Stimulated activated effector memory CD8-positive, alpha-beta T cell treated with anti-CD3 and anti-CD28 coated beads, Interleukin-12 subunit alpha, Interleukin-12 subunit beta, amount 100 ng/mL, for 72 hours (primary cell): ENCODE results near the gene OR51G1.
"Not testable (repeated sequence)": the region's sequence is repeated elsewhere in the genome, so short reads cannot be mapped to it uniquely, and the experiment has no call there.

Experiments
- ATAC-seq: fragments of 150-1000 bp; cut with Tn5 transposase; 2 replicates; pipeline ENCODE4 v1.10.0; 2021
- DNase-seq, 2 donors: peaks; one replicate each; pipeline ENCODE4 v3.0.0; 2021 to 2022; ENCODE audit warnings: low spot score in 2 of 2
- H3K27ac Mint-ChIP-seq: one replicate; pipeline ENCODE4 v1.8.0; 2022; ENCODE audit warnings: mild to moderate bottlenecking, mixed read lengths
- H3K36me3 Mint-ChIP-seq: one replicate; pipeline ENCODE4 v1.8.0; 2022; ENCODE audit warnings: mild to moderate bottlenecking, mixed read lengths
- H3K4me1 Mint-ChIP-seq: one replicate; pipeline ENCODE4 v1.8.0; 2022; ENCODE audit warnings: mixed read lengths
- H3K4me3 Mint-ChIP-seq: one replicate; pipeline ENCODE4 v1.8.0; 2022; ENCODE audit warnings: mild to moderate bottlenecking, mixed read lengths
- H3K9me3 Mint-ChIP-seq: one replicate; pipeline ENCODE4 v1.8.0; 2022; ENCODE audit warnings: mixed read lengths

The OR51G1 gene, protein sequence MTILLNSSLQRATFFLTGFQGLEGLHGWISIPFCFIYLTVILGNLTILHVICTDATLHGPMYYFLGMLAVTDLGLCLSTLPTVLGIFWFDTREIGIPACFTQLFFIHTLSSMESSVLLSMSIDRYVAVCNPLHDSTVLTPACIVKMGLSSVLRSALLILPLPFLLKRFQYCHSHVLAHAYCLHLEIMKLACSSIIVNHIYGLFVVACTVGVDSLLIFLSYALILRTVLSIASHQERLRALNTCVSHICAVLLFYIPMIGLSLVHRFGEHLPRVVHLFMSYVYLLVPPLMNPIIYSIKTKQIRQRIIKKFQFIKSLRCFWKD

DNA sequence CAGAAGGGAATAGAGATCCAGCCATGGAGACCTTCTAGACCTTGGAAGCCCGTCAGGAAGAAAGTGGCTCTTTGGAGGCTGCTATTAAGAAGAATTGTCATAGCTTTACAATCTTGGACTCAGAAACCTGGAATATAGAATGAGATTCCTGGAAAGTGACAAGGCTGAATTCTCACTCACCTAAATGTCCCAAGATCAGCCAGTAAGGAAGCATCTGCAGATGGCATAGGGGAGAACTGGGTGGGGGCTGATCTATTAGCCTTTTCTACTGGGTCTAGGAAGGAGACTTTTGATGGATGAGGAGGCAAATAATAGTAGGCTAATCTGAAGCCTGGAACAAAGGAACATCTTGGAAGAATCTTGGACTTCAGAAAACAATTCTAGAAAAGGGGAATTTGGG, at the start of gene OR51G1:
TSS of gene OR51G1 (minus strand) at position 101 of the 400 bp plus-strand sequence. CDS start at position 101, 0 bp downstream.
- Mint-ChIP-seq H3K27ac (no peak within 1 kb of the TSS), H3K4me1 (no peaks in the 10 kb centered on the region), H3K36me3 (no peaks in the 10 kb centered on the region), H3K9me3 (peaks cover 6% of the 10 kb centered on the region), H3K4me3 (no peak within 1 kb of the TSS)
- ATAC-seq, result no peak
- no peak for DNase-seq

DNA sequence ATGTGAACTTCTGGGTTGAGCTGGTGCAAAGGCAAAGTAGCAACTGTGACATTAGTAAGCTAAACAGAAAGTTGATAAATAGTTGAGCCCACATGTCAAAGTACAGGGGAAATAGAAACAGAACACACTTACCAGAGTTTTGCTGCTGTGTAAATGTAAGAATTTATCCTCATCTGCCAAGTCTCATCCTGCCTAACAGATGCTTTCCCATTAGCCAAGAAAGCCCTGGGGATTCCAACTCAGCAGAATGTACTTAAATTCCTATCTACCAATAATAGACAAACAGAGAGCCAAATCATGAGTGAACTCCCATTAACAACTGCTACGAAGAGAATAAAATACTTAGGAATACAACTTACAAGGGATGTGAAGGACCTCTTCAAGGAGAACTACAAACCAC, 38.7 kb upstream of the OR51G1 start:
- DNase-seq (no peak), ATAC-seq (no peak)
- Mint-ChIP-seq H3K4me1 (no peaks in the 10 kb centered on the region), H3K4me3 (no peak overlapping the region), H3K36me3 (no peaks in the 10 kb centered on the region), H3K9me3 (peaks cover 8% of the 10 kb centered on the region), H3K27ac (no peak overlapping the region)

DNA sequence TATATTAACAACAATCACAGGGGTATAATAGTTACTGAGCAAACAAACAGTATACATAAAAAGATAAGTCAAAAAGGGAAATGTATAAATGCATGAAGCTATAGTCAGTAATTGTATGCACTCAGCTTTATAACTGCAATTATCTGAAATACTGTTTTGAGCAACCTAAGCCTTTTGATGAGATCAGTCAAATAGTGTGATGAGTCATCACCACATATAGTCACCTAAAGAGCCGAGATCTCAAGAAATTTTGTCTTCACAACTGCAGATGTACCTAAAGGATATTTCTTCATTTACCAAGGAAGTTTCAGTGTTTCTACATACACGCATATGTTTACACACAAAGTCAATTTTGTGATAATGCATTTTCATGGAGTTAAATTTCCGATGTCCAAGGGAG, 36.7 kb upstream of the OR51G1 start:
- Mint-ChIP-seq H3K36me3 (no peaks in the 10 kb centered on the region), H3K4me3 (no peak overlapping the region), H3K9me3 (peaks cover 6% of the 10 kb centered on the region), H3K27ac (no peak overlapping the region), H3K4me1 (no peaks in the 10 kb centered on the region)
- DNase-seq (no peak), ATAC-seq (peak; percentile 49)

DNA sequence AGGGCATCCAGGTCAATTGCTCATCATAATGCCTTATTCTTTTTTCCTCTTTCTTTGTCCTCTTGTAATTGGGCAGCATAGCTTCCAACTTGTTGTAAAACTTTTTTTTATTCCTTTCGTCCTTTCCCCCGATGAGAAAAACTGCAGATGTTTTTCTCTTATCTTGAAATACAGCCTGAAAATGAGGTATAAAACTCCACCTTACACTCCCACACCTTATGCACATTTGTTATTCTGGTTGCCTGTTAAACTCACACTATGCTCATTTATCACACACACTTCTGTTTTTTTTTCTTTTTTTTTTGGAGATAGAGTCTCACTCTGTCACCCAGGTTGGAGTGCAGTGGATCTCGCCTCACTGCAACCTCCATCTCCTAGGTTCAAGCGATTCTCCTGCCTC, 33.3 kb upstream of the OR51G1 start:
- ATAC-seq (no peak), DNase-seq (no peak)
- H3K4me3 Mint-ChIP-seq, result no peak overlapping the region
- H3K4me1 Mint-ChIP-seq, result no peaks in the 10 kb centered on the region
- H3K36me3 Mint-ChIP-seq, result no peaks in the 10 kb centered on the region
- no peak overlapping the region for H3K27ac Mint-ChIP-seq
- H3K9me3 Mint-ChIP-seq, result peaks cover 6% of the 10 kb centered on the region

DNA sequence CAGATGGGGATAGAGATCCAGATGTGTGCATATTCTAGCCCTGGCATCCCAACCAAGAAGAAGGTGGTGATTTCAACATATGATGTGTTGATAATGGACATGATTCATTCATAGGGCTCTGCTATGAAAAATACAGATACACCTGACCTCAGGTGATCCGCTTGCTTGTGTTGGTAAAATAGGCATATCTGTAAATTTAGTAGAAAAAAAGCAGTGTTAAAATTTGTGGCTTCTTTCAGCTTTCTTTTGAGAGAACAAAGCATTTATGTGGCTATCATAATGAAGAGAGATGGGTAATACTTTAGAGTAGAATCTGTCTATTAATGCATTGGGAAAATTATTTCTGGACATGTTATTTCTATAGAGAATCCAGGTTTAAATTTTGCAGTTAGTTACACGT, 31.5 kb upstream of the OR51G1 start, which contains the start of gene OR51A2:
TSS of gene OR51A2 (minus strand) at position 101 of the 400 bp plus-strand sequence. CDS start at position 101, 0 bp downstream.
- not testable (repeated sequence) for H3K4me1 Mint-ChIP-seq, H3K36me3 Mint-ChIP-seq, ATAC-seq, H3K9me3 Mint-ChIP-seq, H3K4me3 Mint-ChIP-seq, H3K27ac Mint-ChIP-seq, DNase-seq

DNA sequence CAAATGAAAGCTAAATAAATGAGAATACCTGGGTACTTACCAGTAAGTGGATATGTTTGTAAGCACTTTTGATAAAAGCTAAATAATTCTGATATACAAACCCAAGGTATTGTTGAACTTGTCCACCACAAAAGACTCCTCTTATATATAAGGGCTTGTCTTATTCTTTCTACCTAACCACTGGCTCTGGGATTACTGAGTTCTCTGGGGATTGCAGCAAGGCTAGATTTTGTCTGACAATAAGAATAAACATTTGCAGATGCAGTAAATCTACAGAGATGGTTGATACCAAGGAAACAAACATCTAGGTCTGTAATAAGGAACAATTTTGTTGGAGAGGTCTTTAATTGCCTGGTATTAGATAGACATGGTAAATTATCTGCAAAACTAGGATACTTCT, 23.4 kb upstream of the OR51G1 start, which contains the start of gene OR51A4:
TSS of gene OR51A4 (minus strand) at position 101 of the 400 bp plus-strand sequence. CDS start 505 bp downstream, outside the sequence.
- H3K9me3 Mint-ChIP-seq, result no peaks in the 10 kb centered on the region
- H3K36me3 Mint-ChIP-seq, result no peaks in the 10 kb centered on the region
- H3K4me3 Mint-ChIP-seq, result no peak within 1 kb of the TSS
- ATAC-seq (no peak), DNase-seq (no peak)
- H3K27ac Mint-ChIP-seq, result no peak within 1 kb of the TSS
- no peaks in the 10 kb centered on the region for H3K4me1 Mint-ChIP-seq

DNA sequence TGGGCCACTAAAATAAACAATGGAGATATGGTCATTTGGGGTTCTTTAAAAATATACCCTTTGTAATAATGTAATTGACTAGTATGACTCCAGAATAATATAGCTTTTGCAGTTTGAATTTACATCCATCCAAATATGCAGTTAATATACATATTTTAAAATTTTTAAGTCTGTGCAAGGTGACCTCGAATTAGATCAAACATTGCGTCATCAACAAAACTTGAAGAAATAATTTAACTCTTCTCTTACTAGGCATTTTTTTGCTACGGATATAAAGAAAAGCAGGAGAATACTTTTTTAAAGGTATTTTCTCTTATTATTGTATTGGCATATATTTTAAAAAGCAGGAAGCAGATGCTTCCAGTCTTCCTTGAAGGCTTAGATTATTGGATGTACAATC, 12.6 kb upstream of the OR51G1 start:
- Mint-ChIP-seq H3K36me3 (no peaks in the 10 kb centered on the region), H3K4me3 (no peak overlapping the region), H3K4me1 (no peaks in the 10 kb centered on the region), H3K9me3 (peaks cover 5% of the 10 kb centered on the region), H3K27ac (no peak overlapping the region)
- no peak for ATAC-seq
- DNase-seq, result no peak

DNA sequence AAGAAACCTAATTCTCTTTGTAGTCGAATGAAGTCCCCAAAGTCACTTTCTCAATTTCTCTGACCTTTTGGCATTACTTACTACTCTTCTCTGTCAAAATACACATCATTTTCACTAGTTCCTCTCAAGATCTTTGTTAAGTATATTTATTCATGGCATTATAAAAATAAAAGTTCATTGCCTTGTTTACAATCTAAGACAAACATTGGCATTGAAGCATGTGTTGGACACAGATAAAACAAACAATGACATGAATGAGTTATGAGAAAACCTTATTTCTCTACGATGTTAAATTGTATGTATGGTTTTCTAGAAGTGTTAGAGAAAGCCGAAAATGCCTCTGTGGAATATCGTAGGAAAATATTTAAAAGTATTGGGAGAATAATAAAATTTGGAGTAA, 8.6 kb upstream of the OR51G1 start:
- no peaks in the 10 kb centered on the region for H3K4me1 Mint-ChIP-seq
- H3K9me3 Mint-ChIP-seq, result peaks cover 6% of the 10 kb centered on the region
- ATAC-seq, result no peak
- no peak overlapping the region for H3K27ac Mint-ChIP-seq
- no peak for DNase-seq
- H3K4me3 Mint-ChIP-seq, result no peak overlapping the region
- no peaks in the 10 kb centered on the region for H3K36me3 Mint-ChIP-seq

DNA sequence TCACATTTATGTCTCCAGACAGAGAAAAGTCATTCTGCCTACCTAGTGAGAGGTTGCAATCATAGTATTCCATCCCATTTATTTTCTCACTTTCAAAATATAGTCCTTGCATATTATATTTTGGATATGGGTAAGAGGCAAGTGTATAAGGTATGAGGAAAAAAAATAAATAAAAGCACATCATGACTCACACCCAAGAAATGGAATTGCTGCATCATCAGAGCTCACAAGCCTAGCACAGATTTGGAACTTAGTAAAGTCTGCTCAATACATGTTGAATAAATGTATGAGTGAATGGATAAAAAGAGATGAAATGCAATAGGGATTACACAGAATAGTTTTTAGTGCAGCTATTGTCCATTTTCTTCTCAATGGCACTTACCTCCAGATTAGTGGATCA, 2.5 kb upstream of the OR51G1 start:
- H3K9me3 Mint-ChIP-seq, result peaks cover 8% of the 10 kb centered on the region
- H3K4me1 Mint-ChIP-seq, result no peaks in the 10 kb centered on the region
- no peak overlapping the region for H3K27ac Mint-ChIP-seq
- no peak overlapping the region for H3K4me3 Mint-ChIP-seq
- no peak for ATAC-seq
- DNase-seq, result no peak
- H3K36me3 Mint-ChIP-seq, result no peaks in the 10 kb centered on the region

DNA sequence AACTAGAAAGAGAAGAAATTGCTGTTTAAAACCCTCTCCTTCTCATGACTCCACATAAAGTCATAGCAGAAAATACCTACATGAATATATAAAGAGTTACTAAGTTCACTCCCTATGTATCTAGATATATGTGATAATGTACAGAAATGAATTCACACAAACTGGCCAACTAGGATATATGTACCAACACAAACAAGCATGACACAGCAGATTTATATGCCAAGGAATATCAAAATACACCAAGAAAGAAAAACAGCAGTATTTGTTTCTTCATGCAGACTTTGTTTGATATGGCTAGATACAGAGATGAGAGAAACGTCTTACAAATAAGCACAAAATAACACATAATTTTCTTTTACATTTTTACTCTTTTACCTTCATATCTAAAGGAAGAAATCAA, 1.8 kb downstream of the OR51G1 start:
- Mint-ChIP-seq H3K4me1 (no peaks in the 10 kb centered on the region), H3K36me3 (no peaks in the 10 kb centered on the region), H3K9me3 (peaks cover 6% of the 10 kb centered on the region), H3K4me3 (no peak overlapping the region), H3K27ac (no peak overlapping the region)
- DNase-seq (no peak), ATAC-seq (no peak)

DNA sequence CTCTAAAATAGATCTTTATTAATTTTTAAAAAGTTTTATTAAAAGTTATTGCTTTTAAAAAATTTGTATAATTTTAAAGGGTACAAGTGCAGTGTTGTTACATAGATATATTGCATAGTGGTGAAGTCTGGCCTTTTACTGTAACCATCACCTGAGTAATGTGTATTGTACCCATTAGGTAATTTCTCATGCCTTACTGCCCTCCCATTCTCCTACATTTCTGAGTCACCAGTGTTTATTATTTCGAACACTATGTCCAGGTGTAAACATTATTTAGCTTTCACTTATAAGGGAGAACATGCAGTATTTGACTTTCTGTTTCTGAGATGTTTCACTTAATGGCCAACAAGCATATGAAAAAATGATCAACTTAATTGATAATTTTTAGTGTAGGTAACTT, 2.3 kb downstream of the OR51G1 start:
- Mint-ChIP-seq H3K36me3 (no peaks in the 10 kb centered on the region), H3K9me3 (peaks cover 6% of the 10 kb centered on the region), H3K27ac (no peak overlapping the region), H3K4me1 (no peaks in the 10 kb centered on the region), H3K4me3 (no peak overlapping the region)
- DNase-seq (no peak), ATAC-seq (no peak)

DNA sequence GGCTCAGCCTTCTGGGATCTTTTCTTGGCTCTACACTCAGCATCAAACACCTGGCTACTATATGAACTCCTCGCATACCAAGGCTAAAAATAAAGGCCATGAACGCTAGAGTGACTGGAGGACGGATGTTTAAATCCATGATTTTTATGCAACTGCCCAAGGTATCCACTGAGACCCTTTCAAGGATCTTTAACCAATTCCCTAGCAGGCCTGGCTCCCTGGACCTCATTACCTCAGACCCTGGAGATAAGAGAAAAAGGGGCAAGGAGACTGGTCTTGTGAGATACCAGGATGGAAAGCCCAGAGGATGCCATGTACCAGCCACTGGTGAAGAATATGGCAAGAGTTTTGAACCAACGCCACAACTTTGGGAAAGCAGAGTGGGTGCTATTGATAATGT, 4.9 kb downstream of the OR51G1 start, which contains the start of gene OR51G2:
TSS of gene OR51G2 (minus strand) at position 101 of the 400 bp plus-strand sequence. CDS start 3,687 bp downstream, outside the sequence.
- no peak for ATAC-seq
- DNase-seq, result no peak
- peaks cover 13% of the 10 kb centered on the region for H3K9me3 Mint-ChIP-seq

DNA sequence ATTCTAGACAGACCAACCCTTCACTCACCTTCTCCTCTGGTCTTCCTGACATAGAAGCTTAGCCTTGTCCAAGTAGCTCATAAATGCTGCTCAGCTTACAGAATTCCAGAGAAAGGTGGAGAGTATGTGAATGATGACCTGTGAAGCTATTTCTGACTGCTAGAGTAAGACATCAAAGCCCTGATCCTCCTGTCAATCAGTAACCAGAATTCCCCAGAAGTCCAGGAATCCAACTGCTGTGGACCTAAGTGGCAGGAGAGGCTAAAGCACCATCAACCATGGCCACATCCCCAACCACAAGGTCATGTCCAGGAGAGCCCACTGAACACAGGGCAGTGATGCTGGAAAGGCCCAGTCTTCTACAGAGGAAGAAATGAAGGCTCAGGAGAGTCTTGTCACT, 7.6 kb downstream of the OR51G1 start:
- Mint-ChIP-seq H3K27ac (no peak overlapping the region), H3K4me3 (no peak overlapping the region), H3K36me3 (no peaks in the 10 kb centered on the region), H3K4me1 (no peaks in the 10 kb centered on the region), H3K9me3 (peaks cover 7% of the 10 kb centered on the region)
- ATAC-seq (no peak), DNase-seq (no peak)

More for the DNA sequence above, 4.9 kb downstream of the OR51G1 start, which contains the start of gene OR51G2:
- no peaks in the 10 kb centered on the region for H3K4me1 Mint-ChIP-seq
- H3K4me3 Mint-ChIP-seq, result no peak within 1 kb of the TSS
- H3K36me3 Mint-ChIP-seq, result no peaks in the 10 kb centered on the region
- no peak within 1 kb of the TSS for H3K27ac Mint-ChIP-seq

DNA sequence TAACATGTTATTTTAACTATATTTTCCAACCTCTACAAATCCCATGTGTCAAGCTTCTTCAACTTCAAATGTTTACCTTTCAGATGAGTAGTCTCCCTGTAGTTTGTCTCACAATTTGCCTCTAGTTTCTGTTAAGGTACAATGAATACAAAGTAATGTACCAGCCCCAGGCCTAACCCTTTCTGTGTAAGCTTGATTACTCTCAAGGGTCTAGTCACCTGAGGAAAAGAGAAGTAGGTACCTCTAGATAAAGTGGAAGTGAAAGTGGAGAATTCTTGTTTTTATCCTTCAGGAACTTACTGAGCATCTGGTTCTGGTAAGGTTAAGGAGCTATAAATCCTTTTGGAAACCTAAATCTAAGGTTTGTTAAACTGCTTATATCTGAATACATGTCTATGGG, 20.7 kb downstream of the OR51G1 start, which contains the start of gene OR51A7:
TSS of gene OR51A7 (plus strand) at position 300 of the 400 bp plus-strand sequence. CDS start 3,587 bp downstream, outside the sequence.
- Mint-ChIP-seq H3K9me3 (no peaks in the 10 kb centered on the region), H3K27ac (no peak within 1 kb of the TSS), H3K4me1 (no peaks in the 10 kb centered on the region), H3K36me3 (no peaks in the 10 kb centered on the region), H3K4me3 (no peak within 1 kb of the TSS)
- DNase-seq (no peak), ATAC-seq (no peak)

DNA sequence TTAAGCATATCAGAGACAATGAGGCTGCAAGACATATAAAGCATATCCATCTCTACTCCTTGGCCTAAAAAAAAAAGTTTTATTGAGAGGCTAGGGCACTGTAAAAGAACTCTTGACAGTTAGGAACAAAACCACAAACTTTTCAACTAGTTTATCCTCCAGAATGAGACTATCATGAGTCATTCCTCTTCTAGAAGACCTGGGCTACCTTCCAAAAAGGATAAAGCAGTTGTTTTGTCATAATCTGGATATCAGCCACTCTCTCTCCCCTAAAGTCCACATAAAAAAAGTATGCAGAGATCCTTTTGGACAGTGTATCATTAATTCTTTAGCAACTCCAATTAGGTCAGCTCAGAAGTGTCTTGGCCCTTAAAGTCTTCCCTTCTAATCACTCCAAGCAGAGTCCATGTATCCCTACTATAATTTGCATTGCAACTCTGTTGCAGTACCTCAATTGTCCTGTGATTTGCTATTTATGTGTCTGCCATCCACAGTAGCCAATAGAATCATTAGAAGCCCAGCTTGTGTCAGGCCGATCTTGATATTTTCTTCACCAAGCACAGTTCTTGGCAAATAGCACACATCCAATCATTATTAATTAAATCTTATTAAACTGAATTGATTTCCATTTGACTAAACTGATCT, 32.0 kb downstream of the OR51G1 start:
- H3K4me3 Mint-ChIP-seq, result no peak overlapping the region
- peaks cover 3% of the 10 kb centered on the region for H3K9me3 Mint-ChIP-seq
- ATAC-seq (no peak), DNase-seq (no peak)
- H3K4me1 Mint-ChIP-seq, result no peaks in the 10 kb centered on the region
- no peaks in the 10 kb centered on the region for H3K36me3 Mint-ChIP-seq
- H3K27ac Mint-ChIP-seq, result no peak overlapping the region

DNA sequence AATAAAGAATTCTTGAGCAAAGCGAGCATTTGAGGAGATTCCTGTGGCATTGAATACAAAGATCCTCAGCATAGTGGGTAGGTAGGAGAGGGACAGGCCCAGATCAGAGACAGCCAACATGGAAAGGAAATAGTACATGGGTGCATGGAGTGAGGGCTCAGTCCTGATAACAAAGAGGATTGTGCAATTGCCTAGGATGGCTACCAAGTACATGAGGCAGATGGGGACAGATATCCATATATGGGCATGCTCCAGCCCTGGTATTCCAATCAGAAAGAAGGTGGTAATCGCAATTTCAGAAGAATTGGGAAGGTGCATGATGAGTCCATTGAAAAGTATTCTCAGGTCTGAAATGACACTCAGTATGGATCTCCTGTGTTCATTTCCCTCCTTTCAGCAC, 33.9 kb downstream of the OR51G1 start:
- no peak for DNase-seq
- Mint-ChIP-seq H3K27ac (no peak overlapping the region), H3K4me3 (no peak overlapping the region), H3K4me1 (no peaks in the 10 kb centered on the region), H3K36me3 (no peaks in the 10 kb centered on the region), H3K9me3 (peaks cover 3% of the 10 kb centered on the region)
- ATAC-seq, result no peak
